Measurements from ENCODE around the gene KIF21B.

The KIF21B gene

GRCh38 chr1:201023517-201023902, at the start of gene KIF21B:
Gene KIF21B (minus strand): TSS chr1:201023714. CDS start chr1:201023383, 331 bp downstream.
- Mint-ChIP-seq H3K9me3 (no peaks in the 10 kb centered on the region), H3K4me1 (peaks cover 75% of the 10 kb centered on the region), H3K27ac (peak within 1 kb of the TSS; percentile 100), H3K27me3 (peaks cover 3% of the 10 kb centered on the region), H3K36me3 (peaks cover 25% of the 10 kb centered on the region), H3K4me3 (peak within 1 kb of the TSS; percentile 89)
- peak; percentile 94 for DNase-seq
- CTCF ChIA-PET: interaction anchor here (1.1 to 4.4 kb wide), 4 partner anchors 11 to 51 kb away, joined by 3 to 52 read pairs (median 18); no protein-coding TSS in a partner anchor

GRCh38 chr1:201072922-201073321, 49.4 kb upstream of the KIF21B start:
- no peaks in the 10 kb centered on the region for H3K36me3 Mint-ChIP-seq
- peaks cover 2% of the 10 kb centered on the region for H3K4me1 Mint-ChIP-seq
- H3K27me3 Mint-ChIP-seq: peaks cover 22% of the 10 kb centered on the region
- CTCF ChIA-PET: interaction anchor here (0.7 kb wide), 1 partner anchor 93 kb away, joined by 3 read pairs; no protein-coding TSS in a partner anchor
- no peak overlapping the region for H3K4me3 Mint-ChIP-seq
- no peaks in the 10 kb centered on the region for H3K9me3 Mint-ChIP-seq
- DNase-seq: no peak
- no peak overlapping the region for H3K27ac Mint-ChIP-seq

- Mint-ChIP-seq H3K4me3 (no peak overlapping the region), H3K27ac (no peak overlapping the region), H3K9me3 (no peaks in the 10 kb centered on the region), H3K4me1 (peaks cover 2% of the 10 kb centered on the region), H3K27me3 (peaks cover 25% of the 10 kb centered on the region), H3K36me3 (no peaks in the 10 kb centered on the region)
- DNase-seq: no peak
- CTCF ChIA-PET: no interaction called here
Measured at GRCh38 chr1:201072149-201072548, 48.6 kb upstream of the KIF21B start.

- no peak overlapping the region for H3K4me3 Mint-ChIP-seq
- no peaks in the 10 kb centered on the region for H3K36me3 Mint-ChIP-seq
- peaks cover 34% of the 10 kb centered on the region for H3K27me3 Mint-ChIP-seq
- DNase-seq: no peak
- H3K27ac Mint-ChIP-seq: no peak overlapping the region
- H3K4me1 Mint-ChIP-seq: peaks cover 2% of the 10 kb centered on the region
- no peaks in the 10 kb centered on the region for H3K9me3 Mint-ChIP-seq
- CTCF ChIA-PET: no interaction called here
Measured at GRCh38 chr1:201069636-201070035, 46.1 kb upstream of the KIF21B start.

GRCh38 chr1:201068976-201069375, 45.5 kb upstream of the KIF21B start:
- Mint-ChIP-seq H3K27ac (no peak overlapping the region), H3K36me3 (no peaks in the 10 kb centered on the region), H3K27me3 (peaks cover 38% of the 10 kb centered on the region), H3K9me3 (no peaks in the 10 kb centered on the region), H3K4me3 (no peak overlapping the region), H3K4me1 (peaks cover 2% of the 10 kb centered on the region)
- CTCF ChIA-PET: no interaction called here
- DNase-seq: no peak

- Mint-ChIP-seq H3K36me3 (no peaks in the 10 kb centered on the region), H3K9me3 (no peaks in the 10 kb centered on the region), H3K4me3 (no peak overlapping the region), H3K27ac (no peak overlapping the region), H3K27me3 (peaks cover 46% of the 10 kb centered on the region), H3K4me1 (peaks cover 2% of the 10 kb centered on the region)
- DNase-seq: no peak
- CTCF ChIA-PET: interaction anchor here (0.7 to 0.9 kb wide), 2 partner anchors 10 to 13 kb away, joined by 3 read pairs; no protein-coding TSS in a partner anchor
Measured at GRCh38 chr1:201066986-201067385, 43.5 kb upstream of the KIF21B start.

- Mint-ChIP-seq H3K27me3 (peaks cover 46% of the 10 kb centered on the region), H3K9me3 (no peaks in the 10 kb centered on the region), H3K27ac (no peak overlapping the region), H3K36me3 (no peaks in the 10 kb centered on the region), H3K4me3 (no peak overlapping the region), H3K4me1 (no peaks in the 10 kb centered on the region)
- DNase-seq: no peak
- CTCF ChIA-PET: interaction anchor here (1.0 kb wide), 1 partner anchor 94 kb away, joined by 4 read pairs; no protein-coding TSS in a partner anchor
Measured at GRCh38 chr1:201065686-201066085, 42.2 kb upstream of the KIF21B start.

- Mint-ChIP-seq H3K4me3 (no peak overlapping the region), H3K4me1 (no peaks in the 10 kb centered on the region)
- CTCF ChIA-PET: interaction anchor here (1.0 kb wide), 1 partner anchor 93 kb away, joined by 4 read pairs; no protein-coding TSS in a partner anchor
Measured at GRCh38 chr1:201064806-201065205, 41.3 kb upstream of the KIF21B start.

GRCh38 chr1:201063145-201063544, 39.6 kb upstream of the KIF21B start:
- Mint-ChIP-seq H3K4me3 (no peak overlapping the region), H3K27me3 (peaks cover 31% of the 10 kb centered on the region), H3K27ac (no peak overlapping the region), H3K36me3 (no peaks in the 10 kb centered on the region), H3K4me1 (no peaks in the 10 kb centered on the region), H3K9me3 (no peaks in the 10 kb centered on the region)
- no peak for DNase-seq
- CTCF ChIA-PET: no interaction called here

More at GRCh38 chr1:201064806-201065205, 41.3 kb upstream of the KIF21B start:
- no peak for DNase-seq
- Mint-ChIP-seq H3K36me3 (no peaks in the 10 kb centered on the region), H3K27ac (no peak overlapping the region), H3K27me3 (peaks cover 42% of the 10 kb centered on the region), H3K9me3 (no peaks in the 10 kb centered on the region)

- H3K27ac Mint-ChIP-seq: no peak overlapping the region
- CTCF ChIA-PET: interaction anchor here (0.6 kb wide), 1 partner anchor 16 kb away, joined by 3 read pairs; no protein-coding TSS in a partner anchor
Measured at GRCh38 chr1:201062511-201063091, 39.1 kb upstream of the KIF21B start.

GRCh38 chr1:201061886-201062285, 38.4 kb upstream of the KIF21B start:
- Mint-ChIP-seq H3K27ac (no peak overlapping the region), H3K4me1 (peaks cover 8% of the 10 kb centered on the region), H3K9me3 (no peaks in the 10 kb centered on the region), H3K36me3 (no peaks in the 10 kb centered on the region), H3K27me3 (peaks cover 22% of the 10 kb centered on the region), H3K4me3 (no peak overlapping the region)
- CTCF ChIA-PET: interaction anchor here (0.6 kb wide), 1 partner anchor 16 kb away, joined by 3 read pairs; no protein-coding TSS in a partner anchor
- no peak for DNase-seq

More at GRCh38 chr1:201062511-201063091, 39.1 kb upstream of the KIF21B start:
- Mint-ChIP-seq H3K27me3 (peaks cover 29% of the 10 kb centered on the region), H3K36me3 (no peaks in the 10 kb centered on the region), H3K9me3 (no peaks in the 10 kb centered on the region), H3K4me1 (peaks cover 2% of the 10 kb centered on the region), H3K4me3 (no peak overlapping the region)
- DNase-seq: no peak

GRCh38 chr1:201061049-201061448, 37.5 kb upstream of the KIF21B start:
- Mint-ChIP-seq H3K27me3 (peaks cover 23% of the 10 kb centered on the region), H3K4me3 (no peak overlapping the region), H3K27ac (no peak overlapping the region), H3K9me3 (no peaks in the 10 kb centered on the region), H3K36me3 (no peaks in the 10 kb centered on the region), H3K4me1 (peaks cover 11% of the 10 kb centered on the region)
- DNase-seq: no peak
- CTCF ChIA-PET: no interaction called here

- Mint-ChIP-seq H3K27me3 (peaks cover 20% of the 10 kb centered on the region), H3K36me3 (no peaks in the 10 kb centered on the region), H3K4me3 (no peak overlapping the region), H3K9me3 (no peaks in the 10 kb centered on the region), H3K4me1 (peaks cover 11% of the 10 kb centered on the region), H3K27ac (no peak overlapping the region)
- CTCF ChIA-PET: no interaction called here
- DNase-seq: no peak
Measured at GRCh38 chr1:201060586-201060985, 37.1 kb upstream of the KIF21B start.

- Mint-ChIP-seq H3K27me3 (peaks cover 20% of the 10 kb centered on the region), H3K4me1 (peaks cover 11% of the 10 kb centered on the region), H3K36me3 (no peaks in the 10 kb centered on the region), H3K9me3 (no peaks in the 10 kb centered on the region), H3K27ac (no peak overlapping the region), H3K4me3 (no peak overlapping the region)
- CTCF ChIA-PET: no interaction called here
- no peak for DNase-seq
Measured at GRCh38 chr1:201059871-201060555, 36.5 kb upstream of the KIF21B start.

- no peak overlapping the region for H3K4me3 Mint-ChIP-seq
- peaks cover 21% of the 10 kb centered on the region for H3K27me3 Mint-ChIP-seq
- CTCF ChIA-PET: no interaction called here
- H3K36me3 Mint-ChIP-seq: no peaks in the 10 kb centered on the region
- H3K4me1 Mint-ChIP-seq: peaks cover 11% of the 10 kb centered on the region
- DNase-seq: no peak
- H3K27ac Mint-ChIP-seq: no peak overlapping the region
- no peaks in the 10 kb centered on the region for H3K9me3 Mint-ChIP-seq
Measured at GRCh38 chr1:201059401-201059800, 35.9 kb upstream of the KIF21B start.
